HG03280 (cell line): ENCODE data around the gene TBL1Y.
"Not testable (repeated sequence)": the region's sequence is repeated elsewhere in the genome, so short reads cannot be mapped to it uniquely, and the experiment has no call there.

ENCODE experiments used
- ATAC-seq: cut with Tn5 transposase; IDR thresholded peaks from one replicate; pipeline ENCODE4 v1.9.1; 2021; ENCODE audit warnings: mild to moderate bottlenecking, moderate library complexity; ENCODE audit not compliant: unreplicated experiment

Gene TBL1Y

GRCh38 chrY:6972271-6972887 lies 61.9 kb downstream of the TBL1Y start:
- ATAC-seq: no peak

GRCh38 chrY:6974971-6975370 lies 64.5 kb downstream of the TBL1Y start:
- no peak for ATAC-seq

GRCh38 chrY:6977783-6978182 lies 67.3 kb downstream of the TBL1Y start:
- no peak for ATAC-seq

GRCh38 chrY:6983221-6983620 lies 72.7 kb downstream of the TBL1Y start:
- no peak for ATAC-seq

GRCh38 chrY:6987811-6988210 lies 77.3 kb downstream of the TBL1Y start:
- no peak for ATAC-seq

- ATAC-seq: no peak
Observed at GRCh38 chrY:6989886-6990620, 79.6 kb downstream of the TBL1Y start.

- no peak for ATAC-seq
Observed at GRCh38 chrY:6992041-6992440, 81.5 kb downstream of the TBL1Y start.

- ATAC-seq: no peak
Observed at GRCh38 chrY:6995987-6996386, 85.5 kb downstream of the TBL1Y start.

- no peak for ATAC-seq
Observed at GRCh38 chrY:6997503-6998066, 87.1 kb downstream of the TBL1Y start.

- no peak for ATAC-seq
Observed at GRCh38 chrY:6999905-7000304, 89.4 kb downstream of the TBL1Y start.

GRCh38 chrY:7002581-7002980 lies 92.1 kb downstream of the TBL1Y start:
- no peak for ATAC-seq

- ATAC-seq: no peak
Observed at GRCh38 chrY:7007911-7008310, 97.4 kb downstream of the TBL1Y start.

GRCh38 chrY:7008578-7009355 lies 98.3 kb downstream of the TBL1Y start:
- ATAC-seq: no peak

GRCh38 chrY:7013051-7013450 lies 102.6 kb downstream of the TBL1Y start:
- ATAC-seq: no peak

GRCh38 chrY:7016521-7016920 lies 106.0 kb downstream of the TBL1Y start:
- ATAC-seq: no peak

- ATAC-seq: no peak
Observed at GRCh38 chrY:7017244-7018080, 107.0 kb downstream of the TBL1Y start.

GRCh38 chrY:7039037-7039436 lies 128.5 kb downstream of the TBL1Y start:
- no peak for ATAC-seq

- ATAC-seq: no peak
Observed at GRCh38 chrY:7040662-7041061, 130.2 kb downstream of the TBL1Y start.

GRCh38 chrY:7041983-7042382 lies 131.5 kb downstream of the TBL1Y start:
- no peak for ATAC-seq

- ATAC-seq: not testable (repeated sequence)
Observed at GRCh38 chrY:7052461-7052860, 142.0 kb downstream of the TBL1Y start.

GRCh38 chrY:7056886-7057285 lies 146.4 kb downstream of the TBL1Y start:
- ATAC-seq: no peak
